GM12878 (cell line): Measurements from ENCODE around the gene LDLRAD4.

Experiments used
- BCL11A ChIP-seq: IDR thresholded peaks from 2 replicates; pipeline ENCODE4 v1.6.1; 2011; ENCODE audit warnings: low read depth, low read length
- CHD2 ChIP-seq: IDR thresholded peaks from 2 replicates; pipeline ENCODE4 v1.6.1; 2011; ENCODE audit warnings: low read depth, low read length, improper control_type of control experiment, borderline replicate concordance
- CHD4 ChIP-seq: fragments of 200-600 bp; sonication (generic); IDR thresholded peaks from 2 replicates; pipeline ENCODE4 v1.6.1; 2016; ENCODE audit warnings: mild to moderate bottlenecking
- CTCF ChIP-seq, 3 experiments: IDR thresholded peaks in 2 of 3; conservative IDR thresholded peaks in 1 of 3; 2 replicates each; pipeline ENCODE4 v1.5.1; 2011; ENCODE audit warnings: low read depth in 3 of 3, low read length in 3 of 3, mild to moderate bottlenecking in 3 of 3, control low read depth in 2 of 3, moderate library complexity in 2 of 3, inconsistent platforms in 1 of 3, mixed read lengths in 1 of 3; ENCODE audit not compliant: control insufficient read depth in 2 of 3, insufficient read depth in 1 of 3; ENCODE audit errors: extremely low read depth in 1 of 3
- EZH2 ChIP-seq: IDR thresholded peaks from 2 replicates; pipeline ENCODE4 v1.6.1; 2012; ENCODE audit warnings: low read depth, mild to moderate bottlenecking, control low read depth, inconsistent platforms, low read length, borderline replicate concordance; ENCODE audit not compliant: control insufficient read depth
- MYC ChIP-seq: IDR thresholded peaks from 2 replicates; pipeline ENCODE4 v1.6.1; 2011; ENCODE audit warnings: mild to moderate bottlenecking, low read length, moderate library complexity, inconsistent platforms; ENCODE audit not compliant: insufficient read depth, insufficient replicate concordance, insufficient read length, severe bottlenecking
- PAX8 ChIP-seq: fragments of 450-650 bp; IDR thresholded peaks from 2 replicates; pipeline ENCODE4 v1.6.1; 2017; ENCODE audit warnings: mild to moderate bottlenecking, moderate library complexity
- POLR2A ChIP-seq: IDR thresholded peaks from 2 replicates; pipeline ENCODE4 v1.6.1; 2011; ENCODE audit warnings: low read depth, mild to moderate bottlenecking, low read length
- SIN3A ChIP-seq: IDR thresholded peaks from 2 replicates; pipeline ENCODE4 v1.6.1; 2012; ENCODE audit warnings: low read depth, low read length, improper control_type of control experiment
- TF ChIP-seq, protein P1 (sequence below): IDR thresholded peaks from 2 replicates; pipeline ENCODE4 v1.6.1; 2011; ENCODE audit warnings: borderline replicate concordance, low read depth, mild to moderate bottlenecking, moderate library complexity, mixed read lengths, low read length; ENCODE audit not compliant: insufficient read depth; ENCODE audit errors: extremely low read length

DNA sequence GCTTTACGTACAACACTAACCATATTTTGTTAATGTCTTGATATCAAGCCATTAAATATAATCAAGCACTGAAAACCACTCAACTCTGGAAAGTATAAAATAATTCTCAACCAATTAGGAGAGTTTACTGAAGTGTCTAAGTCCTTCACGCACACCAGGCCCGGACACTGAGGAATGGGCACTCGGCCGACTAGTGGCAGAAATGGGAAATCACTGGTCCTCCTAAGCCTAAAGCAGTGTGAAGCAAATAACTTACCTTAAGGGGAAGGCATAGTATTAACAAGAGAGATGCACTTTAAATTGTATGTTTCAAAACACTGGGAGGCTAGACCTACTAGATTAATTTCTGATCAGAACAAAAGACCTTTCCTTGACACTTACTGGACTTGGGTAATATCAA lies 462.1 kb downstream of the LDLRAD4 start:
- TF ChIP-seq POLR2A (no peak), BCL11A (no peak), MYC (no peak), CTCF (IDR thresholded peaks at IDR 0.05 in 2 of 3, conservative IDR thresholded peaks at IDR 0.05 in 1 of 3; ENCODE audit: control insufficient read depth in 2 of 3, extremely low read depth in 1 of 3, insufficient read depth in 1 of 3, low read depth in 3 of 3, low read length in 3 of 3) (peak in 2 of 3 experiments; percentile 13 to 21; a peak in 1 of 6 replicates), EZH2 (no peak), CHD2 (no peak), PAX8 (no peak), SIN3A (no peak), CHD4 (no peak)
- TF ChIP-seq, protein P1, sequence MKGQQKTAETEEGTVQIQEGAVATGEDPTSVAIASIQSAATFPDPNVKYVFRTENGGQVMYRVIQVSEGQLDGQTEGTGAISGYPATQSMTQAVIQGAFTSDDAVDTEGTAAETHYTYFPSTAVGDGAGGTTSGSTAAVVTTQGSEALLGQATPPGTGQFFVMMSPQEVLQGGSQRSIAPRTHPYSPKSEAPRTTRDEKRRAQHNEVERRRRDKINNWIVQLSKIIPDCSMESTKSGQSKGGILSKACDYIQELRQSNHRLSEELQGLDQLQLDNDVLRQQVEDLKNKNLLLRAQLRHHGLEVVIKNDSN = no peak
